Measurements from ENCODE around the gene C20orf96.

DNA sequence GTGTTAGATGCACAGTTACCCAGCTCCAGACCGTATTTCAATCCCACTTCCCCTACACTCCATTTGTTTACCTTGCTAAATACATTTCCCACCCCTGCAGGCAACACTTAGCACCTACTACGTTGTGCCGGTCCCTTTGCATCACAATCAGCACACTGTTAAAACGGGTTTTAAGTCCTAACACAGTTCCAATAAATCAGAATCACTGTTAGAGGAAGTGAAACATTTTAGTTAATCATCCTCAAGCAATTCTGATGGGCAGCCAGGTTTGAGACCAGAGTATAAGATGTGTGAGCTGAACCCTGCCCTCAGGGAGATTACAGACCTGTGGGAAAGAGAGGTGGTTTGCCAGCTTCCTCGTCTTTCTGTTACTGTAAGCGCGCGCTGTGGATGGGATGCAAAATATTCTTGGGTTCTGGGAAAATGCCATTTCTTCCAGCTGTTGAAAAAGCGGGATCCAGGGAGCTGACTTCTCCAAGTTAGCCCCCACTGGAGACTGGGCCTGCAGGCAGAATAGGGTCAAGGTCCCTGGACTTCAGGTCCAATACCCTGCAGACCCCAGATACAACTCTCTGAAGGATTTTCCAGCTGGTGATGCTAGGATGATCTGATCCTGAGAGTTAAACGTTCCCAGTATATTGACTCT lies 9.9 kb upstream of the C20orf96 start:
- TF ChIP-seq, protein P1, sequence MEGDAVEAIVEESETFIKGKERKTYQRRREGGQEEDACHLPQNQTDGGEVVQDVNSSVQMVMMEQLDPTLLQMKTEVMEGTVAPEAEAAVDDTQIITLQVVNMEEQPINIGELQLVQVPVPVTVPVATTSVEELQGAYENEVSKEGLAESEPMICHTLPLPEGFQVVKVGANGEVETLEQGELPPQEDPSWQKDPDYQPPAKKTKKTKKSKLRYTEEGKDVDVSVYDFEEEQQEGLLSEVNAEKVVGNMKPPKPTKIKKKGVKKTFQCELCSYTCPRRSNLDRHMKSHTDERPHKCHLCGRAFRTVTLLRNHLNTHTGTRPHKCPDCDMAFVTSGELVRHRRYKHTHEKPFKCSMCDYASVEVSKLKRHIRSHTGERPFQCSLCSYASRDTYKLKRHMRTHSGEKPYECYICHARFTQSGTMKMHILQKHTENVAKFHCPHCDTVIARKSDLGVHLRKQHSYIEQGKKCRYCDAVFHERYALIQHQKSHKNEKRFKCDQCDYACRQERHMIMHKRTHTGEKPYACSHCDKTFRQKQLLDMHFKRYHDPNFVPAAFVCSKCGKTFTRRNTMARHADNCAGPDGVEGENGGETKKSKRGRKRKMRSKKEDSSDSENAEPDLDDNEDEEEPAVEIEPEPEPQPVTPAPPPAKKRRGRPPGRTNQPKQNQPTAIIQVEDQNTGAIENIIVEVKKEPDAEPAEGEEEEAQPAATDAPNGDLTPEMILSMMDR (conservative IDR thresholded peaks at IDR 0.05; ENCODE audit: low read depth in 2 of 2): no peak
- TF ChIP-seq POLR2AphosphoS5 (IDR thresholded peaks at IDR 0.05; ENCODE audit: low read depth): peak; percentile 49; the same call in 1 of the 2 replicates
- no peak for TF ChIP-seq CREB1 (CRISPR knock-in tag; IDR thresholded peaks at IDR 0.05; ENCODE audit: low read depth)
- no peak for TF ChIP-seq JUNB (IDR thresholded peaks at IDR 0.05; ENCODE audit: unreplicated experiment)
- TF ChIP-seq EZH2 (IDR thresholded peaks at IDR 0.05; ENCODE audit: low read depth, unreplicated experiment): no peak
- no peak for TF ChIP-seq EZH2phosphoT487 (IDR thresholded peaks at IDR 0.05; ENCODE audit: unreplicated experiment)
- TF ChIP-seq, protein P2, sequence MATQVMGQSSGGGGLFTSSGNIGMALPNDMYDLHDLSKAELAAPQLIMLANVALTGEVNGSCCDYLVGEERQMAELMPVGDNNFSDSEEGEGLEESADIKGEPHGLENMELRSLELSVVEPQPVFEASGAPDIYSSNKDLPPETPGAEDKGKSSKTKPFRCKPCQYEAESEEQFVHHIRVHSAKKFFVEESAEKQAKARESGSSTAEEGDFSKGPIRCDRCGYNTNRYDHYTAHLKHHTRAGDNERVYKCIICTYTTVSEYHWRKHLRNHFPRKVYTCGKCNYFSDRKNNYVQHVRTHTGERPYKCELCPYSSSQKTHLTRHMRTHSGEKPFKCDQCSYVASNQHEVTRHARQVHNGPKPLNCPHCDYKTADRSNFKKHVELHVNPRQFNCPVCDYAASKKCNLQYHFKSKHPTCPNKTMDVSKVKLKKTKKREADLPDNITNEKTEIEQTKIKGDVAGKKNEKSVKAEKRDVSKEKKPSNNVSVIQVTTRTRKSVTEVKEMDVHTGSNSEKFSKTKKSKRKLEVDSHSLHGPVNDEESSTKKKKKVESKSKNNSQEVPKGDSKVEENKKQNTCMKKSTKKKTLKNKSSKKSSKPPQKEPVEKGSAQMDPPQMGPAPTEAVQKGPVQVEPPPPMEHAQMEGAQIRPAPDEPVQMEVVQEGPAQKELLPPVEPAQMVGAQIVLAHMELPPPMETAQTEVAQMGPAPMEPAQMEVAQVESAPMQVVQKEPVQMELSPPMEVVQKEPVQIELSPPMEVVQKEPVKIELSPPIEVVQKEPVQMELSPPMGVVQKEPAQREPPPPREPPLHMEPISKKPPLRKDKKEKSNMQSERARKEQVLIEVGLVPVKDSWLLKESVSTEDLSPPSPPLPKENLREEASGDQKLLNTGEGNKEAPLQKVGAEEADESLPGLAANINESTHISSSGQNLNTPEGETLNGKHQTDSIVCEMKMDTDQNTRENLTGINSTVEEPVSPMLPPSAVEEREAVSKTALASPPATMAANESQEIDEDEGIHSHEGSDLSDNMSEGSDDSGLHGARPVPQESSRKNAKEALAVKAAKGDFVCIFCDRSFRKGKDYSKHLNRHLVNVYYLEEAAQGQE (IDR thresholded peaks at IDR 0.05; ENCODE audit: unreplicated experiment): no peak
- TF ChIP-seq NANOG (IDR thresholded peaks at IDR 0.05; ENCODE audit: borderline replicate concordance): peak; percentile 42
- TF ChIP-seq ZNF114 (CRISPR knock-in tag; IDR thresholded peaks at IDR 0.05): no peak
- TF ChIP-seq, protein P3, sequence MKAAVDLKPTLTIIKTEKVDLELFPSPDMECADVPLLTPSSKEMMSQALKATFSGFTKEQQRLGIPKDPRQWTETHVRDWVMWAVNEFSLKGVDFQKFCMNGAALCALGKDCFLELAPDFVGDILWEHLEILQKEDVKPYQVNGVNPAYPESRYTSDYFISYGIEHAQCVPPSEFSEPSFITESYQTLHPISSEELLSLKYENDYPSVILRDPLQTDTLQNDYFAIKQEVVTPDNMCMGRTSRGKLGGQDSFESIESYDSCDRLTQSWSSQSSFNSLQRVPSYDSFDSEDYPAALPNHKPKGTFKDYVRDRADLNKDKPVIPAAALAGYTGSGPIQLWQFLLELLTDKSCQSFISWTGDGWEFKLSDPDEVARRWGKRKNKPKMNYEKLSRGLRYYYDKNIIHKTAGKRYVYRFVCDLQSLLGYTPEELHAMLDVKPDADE (IDR thresholded peaks at IDR 0.05): no peak
